HTERT RPE-1 (cell line): Measurements from ENCODE around the gene SLC38A7.
"Not testable (repeated sequence)": the region's sequence is repeated elsewhere in the genome, so short reads cannot be mapped to it uniquely, and the experiment has no call there.

ENCODE experiments used
- in situ Hi-C: fragments of 300-500 bp; cut with MboI; formaldehyde crosslinking; loops from 4 replicates; pipeline ENCODE4 v1.14.3; 2020; ENCODE audit warnings: low sequenced_read_pairs

The SLC38A7 gene

DNA sequence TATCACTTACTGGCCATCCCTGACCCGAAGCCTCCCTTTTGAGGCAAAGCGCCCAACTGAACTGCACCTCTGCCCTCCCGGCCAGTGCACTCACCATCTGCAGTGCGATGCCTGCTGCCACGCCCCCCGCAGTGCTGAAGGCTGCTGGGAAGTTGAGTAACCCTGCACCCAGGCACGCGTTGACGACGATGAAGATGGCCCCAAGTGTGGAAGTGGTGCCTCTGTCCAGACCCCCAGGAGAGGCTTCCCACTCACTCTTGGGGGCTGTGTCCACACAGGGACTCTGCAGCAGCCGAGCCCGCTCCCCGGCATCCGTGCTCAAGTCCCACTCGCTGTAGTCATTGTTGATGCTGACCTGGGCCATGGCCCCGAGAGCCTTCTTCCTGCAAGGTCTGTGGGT lies 4.8 kb downstream of the SLC38A7 start:
- in situ Hi-C loops, result no loop called here

DNA sequence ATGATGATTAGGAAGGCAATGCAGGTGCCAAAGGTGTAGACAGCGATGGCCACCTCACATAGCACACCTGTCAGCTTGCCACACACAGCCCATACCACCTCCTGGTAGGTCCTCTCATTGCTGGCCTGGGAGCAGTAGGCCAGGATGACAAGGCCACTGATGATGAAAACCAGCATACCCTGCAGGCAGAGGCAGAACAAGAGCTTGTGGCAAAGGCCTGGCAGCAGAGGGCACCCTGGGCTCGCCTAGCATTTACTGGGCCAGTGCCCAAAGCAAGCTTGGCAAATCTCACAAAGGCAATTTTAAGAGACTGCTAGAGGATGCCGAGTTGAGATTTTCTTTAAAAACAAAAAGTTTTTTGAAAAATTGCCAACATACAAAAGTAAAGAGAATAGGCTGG lies 5.9 kb downstream of the SLC38A7 start:
- in situ Hi-C loops, result no loop called here

- in situ Hi-C loops, result no loop called here
These were observed 6.3 kb downstream of the SLC38A7 start for GRCh38 chr16:58678269-58678668.

GRCh38 chr16:58670946-58671583 lies 13.5 kb downstream of the SLC38A7 start:
- in situ Hi-C loops, result no loop called here

DNA sequence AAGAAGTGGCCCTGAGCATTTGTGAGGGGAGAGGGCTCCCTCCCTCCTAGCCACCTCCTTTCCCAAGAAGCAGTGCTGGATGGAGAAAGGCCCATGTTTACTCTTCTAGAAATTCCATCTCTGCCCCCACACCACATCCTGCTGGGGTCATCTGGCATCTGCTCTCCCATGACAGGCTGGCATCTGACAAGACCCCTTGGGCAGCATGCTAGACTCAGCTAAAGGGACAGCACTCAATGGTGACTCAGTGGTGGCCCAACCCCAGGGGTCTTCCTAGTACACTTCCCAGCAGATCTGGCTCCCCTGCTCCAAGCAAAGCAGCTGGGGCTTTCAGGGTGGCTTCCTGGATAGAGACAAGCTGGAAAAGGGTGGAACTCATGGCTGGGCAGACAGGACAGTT lies 14.4 kb downstream of the SLC38A7 start:
- in situ Hi-C loops, result no loop called here

GRCh38 chr16:58665200-58665599 lies 19.4 kb downstream of the SLC38A7 start:
- in situ Hi-C loops, result no loop called here

- in situ Hi-C loops, result no loop called here
These were observed 23.3 kb downstream of the SLC38A7 start for GRCh38 chr16:58661199-58661830.

- in situ Hi-C loops, result not testable (repeated sequence)
These were observed 24.7 kb downstream of the SLC38A7 start for GRCh38 chr16:58659911-58660310.

GRCh38 chr16:58658796-58659211 lies 25.8 kb downstream of the SLC38A7 start:
- in situ Hi-C loops, result no loop called here

DNA sequence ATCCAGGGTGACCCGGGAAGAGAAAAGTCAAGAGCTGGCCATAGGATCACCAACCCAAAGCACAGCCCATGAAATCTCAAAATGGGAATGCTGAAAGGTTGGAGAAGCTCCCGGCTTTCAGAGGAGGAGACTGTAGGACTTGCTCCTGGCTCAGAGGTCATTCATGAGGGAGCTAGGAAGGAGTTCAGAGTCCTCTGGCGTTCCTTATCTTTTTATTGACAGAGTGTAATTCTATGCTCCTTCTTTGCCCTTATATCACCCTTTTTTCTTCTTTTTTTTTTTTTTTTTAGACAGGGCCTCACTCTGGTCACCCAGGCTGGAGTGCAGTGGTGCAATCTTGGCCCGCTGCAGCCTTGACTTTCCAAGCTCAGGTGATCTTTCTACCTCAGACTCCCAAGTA lies 27.7 kb downstream of the SLC38A7 start:
- in situ Hi-C loops, result no loop called here

DNA sequence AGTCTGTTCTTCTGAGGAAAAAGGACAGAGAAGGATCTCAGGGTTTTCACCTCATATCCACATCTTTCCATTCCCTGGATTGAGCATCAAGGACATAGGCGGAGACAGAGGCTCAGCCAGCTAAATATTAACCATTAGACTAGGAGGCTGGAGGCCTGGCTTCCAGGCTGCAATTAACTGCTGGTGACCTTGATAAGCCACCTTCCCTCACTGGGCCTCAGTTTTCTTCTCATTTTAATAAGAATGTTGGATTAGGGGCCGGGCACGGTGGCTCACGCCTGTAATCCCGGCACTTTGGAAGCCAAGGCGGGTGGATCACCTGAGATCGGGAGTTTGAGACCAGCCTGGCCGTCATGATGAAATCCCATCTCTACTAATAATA lies 29.4 kb downstream of the SLC38A7 start:
- in situ Hi-C loops, result no loop called here

GRCh38 chr16:58654560-58655214 lies 29.9 kb downstream of the SLC38A7 start:
- in situ Hi-C loops, result no loop called here

DNA sequence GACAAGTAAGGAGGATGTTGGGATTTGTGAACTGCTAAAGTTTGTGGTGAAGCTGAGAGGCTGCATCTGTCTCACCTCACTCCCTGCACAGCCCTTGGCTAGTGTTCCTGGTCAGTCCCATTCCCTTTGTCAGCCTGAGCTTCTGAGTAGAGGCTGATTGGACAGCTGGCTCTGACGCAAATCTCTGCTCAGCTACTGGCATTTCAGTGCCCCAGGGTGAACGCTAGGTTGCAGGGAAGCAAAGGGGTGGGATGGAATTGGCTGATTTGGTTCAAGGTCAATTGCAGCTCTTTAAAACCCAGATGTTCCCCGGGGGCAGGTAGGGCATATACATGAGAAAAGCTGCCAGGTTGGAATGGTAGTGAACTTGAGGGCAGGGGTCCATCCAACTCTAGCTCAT lies 31.8 kb downstream of the SLC38A7 start:
- in situ Hi-C loops, result no loop called here

GRCh38 chr16:58651965-58652348 lies 32.6 kb downstream of the SLC38A7 start:
- in situ Hi-C loops, result no loop called here

GRCh38 chr16:58649707-58650106 lies 34.9 kb downstream of the SLC38A7 start:
- in situ Hi-C loops, result no loop called here

GRCh38 chr16:58647107-58647506 lies 37.5 kb downstream of the SLC38A7 start:
- in situ Hi-C loops, result no loop called here

DNA sequence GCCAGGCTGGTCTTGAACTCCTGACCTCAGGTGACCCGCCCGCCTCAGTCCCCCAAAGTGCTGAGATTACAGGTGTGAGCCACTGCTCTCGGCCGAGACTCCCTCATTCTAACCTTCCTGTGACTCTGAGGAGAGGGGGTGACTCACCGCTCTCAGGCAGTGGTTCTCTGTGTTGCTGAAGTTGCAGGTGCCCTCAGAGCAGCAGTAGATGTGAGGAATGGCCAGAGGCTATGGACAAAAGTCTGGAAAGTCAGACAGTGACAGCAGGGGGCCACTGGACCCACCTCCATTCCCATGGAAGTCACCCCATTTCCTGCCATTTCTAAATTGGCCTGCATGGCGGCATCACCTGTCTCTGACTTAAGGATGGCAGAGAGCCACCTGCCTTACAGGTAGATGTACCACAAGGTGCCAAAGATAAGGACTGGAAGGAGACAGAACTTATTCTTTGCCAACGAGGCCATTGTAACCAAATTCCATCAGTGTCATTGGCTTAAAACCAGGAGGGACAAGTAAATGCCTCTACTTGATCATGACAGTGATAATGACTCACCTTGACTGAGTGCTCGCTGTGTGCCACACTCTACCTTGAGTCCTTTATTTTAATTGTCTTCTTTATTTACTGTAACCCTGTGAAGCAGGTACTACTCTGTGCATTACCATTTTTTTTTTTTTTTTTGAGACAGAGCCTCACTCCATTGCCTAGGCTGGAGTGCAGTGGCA lies 39.6 kb downstream of the SLC38A7 start:
- in situ Hi-C loops, result no loop called here

- in situ Hi-C loops, result no loop called here
These were observed 40.5 kb downstream of the SLC38A7 start for GRCh38 chr16:58644108-58644507.

DNA sequence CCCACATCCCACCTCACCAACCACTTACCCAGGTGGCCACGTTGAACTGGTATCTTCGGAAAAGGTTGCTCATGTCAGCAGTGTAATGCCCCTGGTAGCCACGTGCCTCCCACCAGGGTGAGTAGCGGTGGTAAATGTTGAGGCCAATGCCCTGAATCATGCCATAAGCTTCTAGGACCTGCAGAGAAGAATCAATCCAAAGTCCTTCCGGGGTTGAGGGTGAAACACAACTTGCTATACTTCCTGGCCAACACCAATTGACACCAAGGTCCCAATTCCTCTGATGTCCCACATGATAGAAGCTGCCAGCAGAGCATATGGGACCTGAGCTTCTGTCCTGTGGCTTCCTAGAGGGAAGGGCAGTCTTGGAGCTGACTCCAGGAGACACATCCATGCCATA lies 43.6 kb downstream of the SLC38A7 start:
- in situ Hi-C loops, result no loop called here

- in situ Hi-C loops, result no loop called here
These were observed 44.7 kb downstream of the SLC38A7 start for GRCh38 chr16:58639836-58640235.

GRCh38 chr16:58639230-58639629 lies 45.3 kb downstream of the SLC38A7 start:
- in situ Hi-C loops, result no loop called here
